ENCODE measurements around the gene SBF1.

The SBF1 gene

GRCh38 chr22:50483106-50483505 lies 8.3 kb upstream of the SBF1 start:
- Histone ChIP-seq H3K9ac (ENCODE audit: low read depth, low read length) (no peak overlapping the region), H3K27me3 (ENCODE audit: control insufficient read depth, insufficient read depth, low read length) (peaks cover 18% of the 10 kb centered on the region), H3K36me3 (ENCODE audit: control insufficient read depth, insufficient read depth, low read length) (no peaks in the 10 kb centered on the region), H3K4me3 (ENCODE audit: low read depth, low read length) (no peak overlapping the region), H3K27ac (ENCODE audit: low read depth, low read length) (no peak overlapping the region), H3K4me1 (ENCODE audit: control insufficient read depth, insufficient read depth, low read length) (no peaks in the 10 kb centered on the region), H3K9me3 (ENCODE audit: control insufficient read depth, insufficient read depth, low read length) (no peaks in the 10 kb centered on the region)

- Histone ChIP-seq H3K36me3 (ENCODE audit: control insufficient read depth, insufficient read depth, low read length) (no peaks in the 10 kb centered on the region), H3K27ac (ENCODE audit: low read depth, low read length) (no peak overlapping the region), H3K4me3 (ENCODE audit: low read depth, low read length) (peak overlapping the region; percentile 77), H3K27me3 (ENCODE audit: control insufficient read depth, insufficient read depth, low read length) (peaks cover 18% of the 10 kb centered on the region), H3K9me3 (ENCODE audit: control insufficient read depth, insufficient read depth, low read length) (no peaks in the 10 kb centered on the region), H3K4me1 (ENCODE audit: control insufficient read depth, insufficient read depth, low read length) (no peaks in the 10 kb centered on the region), H3K9ac (ENCODE audit: low read depth, low read length) (peak overlapping the region; percentile 73)
Observed at GRCh38 chr22:50482107-50483074, 7.6 kb upstream of the SBF1 start.

- peak within 1 kb of the TSS; percentile 77 for H3K4me3 ChIP-seq (ENCODE audit: low read depth, low read length)
- H3K36me3 ChIP-seq (ENCODE audit: control insufficient read depth, insufficient read depth, low read length) = no peaks in the 10 kb centered on the region
- H3K27ac ChIP-seq (ENCODE audit: low read depth, low read length) = no peak within 1 kb of the TSS
- no peaks in the 10 kb centered on the region for H3K9me3 ChIP-seq (ENCODE audit: control insufficient read depth, insufficient read depth, low read length)
- peaks cover 18% of the 10 kb centered on the region for H3K27me3 ChIP-seq (ENCODE audit: control insufficient read depth, insufficient read depth, low read length)
- H3K9ac ChIP-seq (ENCODE audit: low read depth, low read length) = peak within 1 kb of the TSS; percentile 73
- no peaks in the 10 kb centered on the region; the same call in 1 of the 2 replicates for H3K4me1 ChIP-seq (ENCODE audit: control insufficient read depth, insufficient read depth, low read length)
Observed at GRCh38 chr22:50481440-50482106, 6.7 kb upstream of the SBF1 start, which contains the start of gene ADM2. Gene ADM2, plus strand, starts transcription at chr22:50481543. Its CDS starts 305 bp downstream, at chr22:50481848.

GRCh38 chr22:50481045-50481439 lies 6.2 kb upstream of the SBF1 start:
- no peak overlapping the region for H3K27ac ChIP-seq (ENCODE audit: low read depth, low read length)
- peaks cover 18% of the 10 kb centered on the region for H3K27me3 ChIP-seq (ENCODE audit: control insufficient read depth, insufficient read depth, low read length)
- no peaks in the 10 kb centered on the region for H3K9me3 ChIP-seq (ENCODE audit: control insufficient read depth, insufficient read depth, low read length)
- H3K4me3 ChIP-seq (ENCODE audit: low read depth, low read length) = peak overlapping the region; percentile 77
- H3K9ac ChIP-seq (ENCODE audit: low read depth, low read length) = peak overlapping the region; percentile 54; the same call in 1 of the 2 replicates
- no peaks in the 10 kb centered on the region for H3K36me3 ChIP-seq (ENCODE audit: control insufficient read depth, insufficient read depth, low read length)
- no peaks in the 10 kb centered on the region; the same call in 1 of the 2 replicates for H3K4me1 ChIP-seq (ENCODE audit: control insufficient read depth, insufficient read depth, low read length)

- Histone ChIP-seq H3K27ac (ENCODE audit: low read depth, low read length) (no peak overlapping the region), H3K9ac (ENCODE audit: low read depth, low read length) (no peak overlapping the region), H3K9me3 (ENCODE audit: control insufficient read depth, insufficient read depth, low read length) (no peaks in the 10 kb centered on the region), H3K4me3 (ENCODE audit: low read depth, low read length) (no peak overlapping the region), H3K4me1 (ENCODE audit: control insufficient read depth, insufficient read depth, low read length) (peaks cover 4% of the 10 kb centered on the region; the same call in 1 of the 2 replicates), H3K27me3 (ENCODE audit: control insufficient read depth, insufficient read depth, low read length) (peaks cover 18% of the 10 kb centered on the region), H3K36me3 (ENCODE audit: control insufficient read depth, insufficient read depth, low read length) (no peaks in the 10 kb centered on the region)
Observed at GRCh38 chr22:50479721-50480120, 4.9 kb upstream of the SBF1 start.

- no peak overlapping the region for H3K9ac ChIP-seq (ENCODE audit: low read depth, low read length)
- no peaks in the 10 kb centered on the region for H3K9me3 ChIP-seq (ENCODE audit: control insufficient read depth, insufficient read depth, low read length)
- H3K4me3 ChIP-seq (ENCODE audit: low read depth, low read length) = no peak overlapping the region
- H3K36me3 ChIP-seq (ENCODE audit: control insufficient read depth, insufficient read depth, low read length) = no peaks in the 10 kb centered on the region
- H3K4me1 ChIP-seq (ENCODE audit: control insufficient read depth, insufficient read depth, low read length) = peaks cover 9% of the 10 kb centered on the region
- peaks cover 18% of the 10 kb centered on the region for H3K27me3 ChIP-seq (ENCODE audit: control insufficient read depth, insufficient read depth, low read length)
- H3K27ac ChIP-seq (ENCODE audit: low read depth, low read length) = no peak overlapping the region
Observed at GRCh38 chr22:50477923-50478322, 3.1 kb upstream of the SBF1 start.

GRCh38 chr22:50476868-50477267 lies 2.0 kb upstream of the SBF1 start:
- no peak overlapping the region for H3K4me3 ChIP-seq (ENCODE audit: low read depth, low read length)
- H3K4me1 ChIP-seq (ENCODE audit: control insufficient read depth, insufficient read depth, low read length) = peaks cover 9% of the 10 kb centered on the region
- no peak overlapping the region for H3K9ac ChIP-seq (ENCODE audit: low read depth, low read length)
- peaks cover 18% of the 10 kb centered on the region for H3K27me3 ChIP-seq (ENCODE audit: control insufficient read depth, insufficient read depth, low read length)
- H3K36me3 ChIP-seq (ENCODE audit: control insufficient read depth, insufficient read depth, low read length) = no peaks in the 10 kb centered on the region
- no peaks in the 10 kb centered on the region for H3K9me3 ChIP-seq (ENCODE audit: control insufficient read depth, insufficient read depth, low read length)
- H3K27ac ChIP-seq (ENCODE audit: low read depth, low read length) = no peak overlapping the region

- peak overlapping the region; percentile 75; the same call in 1 of the 2 replicates for H3K4me3 ChIP-seq (ENCODE audit: low read depth, low read length)
- H3K36me3 ChIP-seq (ENCODE audit: control insufficient read depth, insufficient read depth, low read length) = no peaks in the 10 kb centered on the region
- peaks cover 9% of the 10 kb centered on the region for H3K4me1 ChIP-seq (ENCODE audit: control insufficient read depth, insufficient read depth, low read length)
- H3K27me3 ChIP-seq (ENCODE audit: control insufficient read depth, insufficient read depth, low read length) = peaks cover 13% of the 10 kb centered on the region
- H3K27ac ChIP-seq (ENCODE audit: low read depth, low read length) = no peak overlapping the region
- H3K9me3 ChIP-seq (ENCODE audit: control insufficient read depth, insufficient read depth, low read length) = no peaks in the 10 kb centered on the region
- H3K9ac ChIP-seq (ENCODE audit: low read depth, low read length) = no peak overlapping the region
Observed at GRCh38 chr22:50475652-50476002, 792 bp upstream of the SBF1 start.

- Histone ChIP-seq H3K4me3 (ENCODE audit: low read depth, low read length) (peak overlapping the region; percentile 75), H3K4me1 (ENCODE audit: control insufficient read depth, insufficient read depth, low read length) (peaks cover 15% of the 10 kb centered on the region), H3K9ac (ENCODE audit: low read depth, low read length) (peak overlapping the region; percentile 51; the same call in 1 of the 2 replicates), H3K27ac (ENCODE audit: low read depth, low read length) (no peak overlapping the region), H3K9me3 (ENCODE audit: control insufficient read depth, insufficient read depth, low read length) (no peaks in the 10 kb centered on the region), H3K27me3 (ENCODE audit: control insufficient read depth, insufficient read depth, low read length) (no peaks in the 10 kb centered on the region), H3K36me3 (ENCODE audit: control insufficient read depth, insufficient read depth, low read length) (no peaks in the 10 kb centered on the region)
Observed at GRCh38 chr22:50473855-50474671, 772 bp downstream of the SBF1 start.

- no peak overlapping the region for H3K9ac ChIP-seq (ENCODE audit: low read depth, low read length)
- H3K36me3 ChIP-seq (ENCODE audit: control insufficient read depth, insufficient read depth, low read length) = no peaks in the 10 kb centered on the region
- H3K4me3 ChIP-seq (ENCODE audit: low read depth, low read length) = 0 out of 2 replicates have a peak overlapping the region, but pooled peaks have one; percentile 75
- no peaks in the 10 kb centered on the region for H3K9me3 ChIP-seq (ENCODE audit: control insufficient read depth, insufficient read depth, low read length)
- peaks cover 15% of the 10 kb centered on the region for H3K4me1 ChIP-seq (ENCODE audit: control insufficient read depth, insufficient read depth, low read length)
- no peaks in the 10 kb centered on the region for H3K27me3 ChIP-seq (ENCODE audit: control insufficient read depth, insufficient read depth, low read length)
- no peak overlapping the region for H3K27ac ChIP-seq (ENCODE audit: low read depth, low read length)
Observed at GRCh38 chr22:50473088-50473487, 1.7 kb downstream of the SBF1 start.
